Measurements from ENCODE around the gene CYB561.
A peak's percentile ranks its signal among the peaks of the same experiment; 100 is the strongest.

CYB561 gene

DNA sequence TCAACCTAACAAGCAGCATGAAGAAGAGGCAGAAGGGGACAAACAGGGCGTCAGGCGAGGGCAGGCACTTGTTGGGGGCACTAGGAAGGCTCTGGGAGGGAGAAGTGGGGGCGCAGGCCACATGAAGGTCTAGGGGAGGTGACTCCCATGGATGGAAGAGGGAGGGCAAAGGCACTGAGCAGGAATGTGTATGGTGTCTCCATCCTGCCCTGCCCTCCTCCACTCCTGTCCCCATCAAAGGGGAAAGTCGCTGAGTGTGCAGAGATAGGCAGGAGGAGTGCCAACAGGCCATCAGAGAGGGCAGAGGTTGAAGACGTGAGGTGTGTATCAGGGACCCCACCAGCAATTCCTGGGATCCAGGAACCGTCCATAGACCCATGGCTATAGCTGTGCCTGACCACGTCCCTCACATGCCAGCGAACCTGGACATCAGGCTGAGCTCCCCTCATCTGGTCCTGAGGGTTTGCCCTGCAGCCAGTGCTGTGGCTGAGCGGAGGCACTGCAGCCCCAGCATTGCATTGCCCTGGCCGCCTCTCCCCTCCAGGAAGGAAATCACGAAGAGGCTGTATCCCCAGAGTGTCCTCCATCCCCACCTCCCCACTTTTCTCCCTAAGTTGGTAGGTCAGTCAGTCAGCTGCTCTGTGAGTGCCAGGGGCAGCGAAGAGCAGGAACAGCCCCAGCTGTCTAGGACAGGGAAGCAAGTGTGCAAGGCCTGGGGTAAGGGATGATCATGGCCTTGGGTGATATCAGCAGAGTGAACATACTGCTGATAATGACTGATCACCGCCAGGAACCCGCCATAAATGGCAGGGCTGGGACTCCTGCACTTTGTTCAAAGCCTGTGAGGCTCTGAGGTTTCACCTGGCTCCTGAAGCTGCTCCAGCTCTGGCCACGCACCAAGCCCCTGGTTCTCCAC is 6.2 kb upstream of the CYB561 start:
- DNase-seq (ENCODE audit: low read depth in 1 of 2, low spot score in 1 of 2): no peak

DNA sequence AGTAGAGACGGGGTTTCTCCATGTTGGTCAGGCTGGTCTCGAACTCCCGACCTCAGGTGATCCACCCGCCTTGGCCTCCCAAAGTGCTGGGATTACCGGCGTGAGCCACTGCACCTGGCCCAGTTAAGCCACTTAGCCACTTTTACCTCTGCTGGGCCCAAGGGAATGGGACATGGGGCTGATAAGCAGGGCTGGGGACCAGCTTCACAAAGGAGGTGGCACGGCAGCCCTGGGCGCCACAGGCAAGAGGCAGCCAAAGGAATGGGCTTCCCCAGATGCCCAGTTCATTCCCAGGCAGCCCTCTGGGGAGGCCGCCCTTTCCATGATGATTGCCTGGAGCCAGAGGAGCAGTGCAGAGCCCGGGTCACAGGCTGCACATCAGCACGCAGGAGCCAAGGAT is 5.0 kb upstream of the CYB561 start:
- no peak for DNase-seq (ENCODE audit: low read depth in 1 of 2, low spot score in 1 of 2)

DNA sequence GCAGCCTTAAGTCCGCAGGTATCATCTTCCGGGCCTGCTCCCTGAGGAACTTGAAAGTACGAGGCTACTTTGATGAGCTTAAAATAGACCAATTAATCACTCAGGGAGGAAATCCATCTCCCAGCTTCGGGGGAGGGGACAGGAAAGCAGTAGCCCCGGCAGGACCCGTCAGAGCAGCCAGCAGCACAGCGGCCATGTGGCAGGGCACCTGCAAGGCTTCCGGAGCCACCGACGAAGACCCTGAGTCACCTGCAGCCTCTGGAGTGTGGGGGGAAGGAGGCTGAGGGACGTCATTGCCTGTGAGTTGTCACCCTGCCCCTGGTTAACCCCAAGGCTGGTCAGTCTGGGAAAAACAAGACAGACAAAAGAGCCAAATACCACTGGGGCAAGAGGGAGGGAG is 4.4 kb upstream of the CYB561 start:
- DNase-seq (ENCODE audit: low read depth in 1 of 2, low spot score in 1 of 2): no peak

DNA sequence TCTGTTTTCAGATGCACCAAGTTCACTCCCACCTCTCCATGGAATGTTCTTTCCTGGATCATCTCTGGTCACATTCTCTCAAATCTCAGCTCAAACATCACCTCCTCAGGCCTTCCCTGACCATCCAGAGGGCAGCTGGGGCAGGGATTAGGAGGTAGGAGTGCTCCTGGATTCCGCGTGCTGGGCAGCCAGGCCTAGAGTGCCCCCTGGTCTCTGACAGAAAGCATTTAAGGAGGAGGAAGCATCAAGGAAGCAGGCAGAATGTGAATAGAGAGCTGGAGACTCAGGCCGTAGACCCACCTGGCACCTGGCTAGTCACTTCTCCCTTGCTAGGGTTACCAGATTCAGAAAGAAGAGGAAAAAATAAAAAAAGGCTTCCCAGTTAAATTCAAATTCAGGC is 2.5 kb upstream of the CYB561 start:
- no peak for DNase-seq (ENCODE audit: low read depth in 1 of 2, low spot score in 1 of 2)

DNA sequence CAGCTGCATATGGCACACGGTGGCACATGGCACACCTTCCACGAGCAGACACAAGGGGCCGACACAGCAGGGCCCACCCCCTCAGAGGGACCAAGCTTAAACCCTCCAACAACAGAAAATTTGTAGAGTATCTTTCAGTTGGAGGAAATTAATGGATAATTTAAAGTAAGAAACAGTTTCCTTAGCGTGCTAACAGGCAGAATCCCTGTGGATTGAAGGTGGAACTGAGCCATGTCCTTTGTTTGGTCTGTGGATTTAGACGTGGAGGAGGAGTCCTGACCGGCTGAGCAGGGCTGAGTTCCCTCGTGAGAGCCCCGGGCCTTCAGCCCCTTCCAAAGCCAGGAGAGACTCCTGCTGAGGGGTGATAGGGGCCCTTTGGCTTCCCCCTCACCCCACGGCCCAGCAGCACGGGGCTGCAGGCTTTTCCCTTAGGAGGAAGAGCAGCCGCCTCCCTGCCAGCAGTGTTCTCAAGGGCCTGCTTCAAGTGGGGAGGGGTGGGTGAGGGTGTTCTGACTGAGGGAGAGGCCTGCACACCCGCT is 1.4 kb upstream of the CYB561 start:
- no peak for DNase-seq (ENCODE audit: low read depth in 1 of 2, low spot score in 1 of 2)

DNA sequence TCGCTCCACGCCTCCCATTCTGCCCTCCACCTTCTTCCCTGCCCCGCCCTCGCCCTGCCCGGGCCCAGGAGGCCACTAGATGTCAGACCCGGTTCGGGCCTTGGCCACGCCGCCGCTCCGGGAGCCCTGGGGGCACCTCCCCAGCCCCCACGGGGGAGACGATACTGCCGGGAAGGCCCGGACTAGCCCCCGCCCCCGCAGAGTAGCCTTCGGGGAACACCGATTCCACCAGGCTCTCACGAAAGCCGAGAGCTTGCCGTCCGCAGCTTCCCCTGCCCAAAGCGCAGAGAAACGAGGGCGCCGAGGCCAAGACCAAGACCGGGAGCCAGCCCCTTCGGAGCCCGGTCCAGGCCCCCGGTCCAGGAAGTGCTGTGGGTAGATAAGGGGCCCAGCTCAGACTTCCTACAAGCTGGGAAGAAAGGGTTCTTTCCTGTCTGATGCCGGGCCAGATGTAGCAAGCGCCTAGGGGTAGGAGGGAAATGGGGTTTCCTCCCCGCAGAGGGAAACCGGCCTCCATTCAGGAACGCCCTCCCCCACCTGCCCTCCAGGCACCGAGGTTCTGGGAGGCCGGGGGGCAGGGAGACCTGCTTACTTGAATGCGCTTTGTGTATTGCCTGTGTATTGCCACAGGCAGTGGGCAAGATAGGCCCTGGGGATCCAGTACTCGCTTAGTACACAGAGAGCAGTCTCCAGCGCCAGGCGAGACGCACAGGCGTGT is 806 bp upstream of the CYB561 start:
- peak; percentile 15 to 49 for DNase-seq (ENCODE audit: low read depth in 1 of 2, low spot score in 1 of 2)

DNA sequence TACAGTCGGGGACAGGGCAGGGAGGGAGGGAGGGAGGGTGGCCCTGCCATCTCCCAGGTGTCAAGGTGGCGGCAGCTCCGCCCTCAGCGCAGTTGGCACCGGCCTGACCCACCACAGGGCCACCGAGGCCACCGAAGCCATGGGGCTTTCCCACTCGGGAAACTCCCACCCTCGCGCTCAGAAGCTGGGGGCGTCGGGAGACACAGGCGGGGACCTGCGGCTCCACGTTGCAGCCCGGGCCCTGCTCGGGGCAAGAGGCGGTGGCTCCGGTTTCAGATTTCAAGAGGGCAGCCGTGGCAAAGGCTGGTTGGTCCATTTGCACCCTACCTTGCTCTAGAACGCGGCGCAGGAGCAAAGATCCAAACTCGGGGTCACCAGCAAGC is 544 bp downstream of the CYB561 start:
- peak; percentile 7 to 37 for DNase-seq (ENCODE audit: low read depth in 1 of 2, low spot score in 1 of 2)

DNA sequence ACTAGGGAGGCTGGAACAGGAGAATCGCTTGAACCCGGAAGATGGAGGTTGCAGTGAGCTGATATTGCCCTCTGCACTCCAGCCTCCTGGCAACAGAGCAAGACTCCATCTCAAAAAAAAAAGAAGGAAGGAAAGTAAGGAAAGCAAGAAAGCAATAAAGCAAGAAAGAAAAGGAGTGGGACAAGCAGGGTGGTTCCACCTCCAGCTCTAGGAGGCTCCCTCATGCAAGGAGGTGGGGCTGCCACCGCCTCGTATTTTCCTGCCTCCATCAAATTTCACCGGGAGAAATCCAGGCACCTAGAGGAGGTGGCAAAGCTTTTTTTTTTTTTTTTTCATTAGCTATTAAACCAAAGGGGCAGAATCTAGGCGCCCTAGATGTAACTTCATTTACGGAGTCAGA is 1.0 kb downstream of the CYB561 start:
- DNase-seq (ENCODE audit: low read depth in 1 of 2, low spot score in 1 of 2): no peak

DNA sequence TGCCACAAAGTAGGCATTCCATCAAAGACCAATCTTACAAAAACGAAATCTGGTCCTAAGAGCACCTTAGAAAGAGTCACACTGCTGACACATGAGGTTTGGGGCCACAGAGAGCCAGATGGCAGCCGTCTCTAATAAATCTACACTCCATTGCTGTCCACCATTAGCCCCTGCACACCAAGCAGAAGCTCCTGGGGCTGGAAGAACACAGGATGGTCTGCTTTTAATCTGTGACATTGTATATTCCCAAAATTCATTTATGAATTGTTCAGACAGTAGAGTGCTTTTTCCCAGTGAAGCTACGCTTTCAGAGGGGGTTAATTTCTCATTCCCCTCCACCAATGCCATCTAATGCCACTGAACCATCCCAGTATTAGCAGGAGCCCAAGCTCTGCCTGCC is 1.6 kb downstream of the CYB561 start:
- DNase-seq (ENCODE audit: low read depth in 1 of 2, low spot score in 1 of 2): no peak

DNA sequence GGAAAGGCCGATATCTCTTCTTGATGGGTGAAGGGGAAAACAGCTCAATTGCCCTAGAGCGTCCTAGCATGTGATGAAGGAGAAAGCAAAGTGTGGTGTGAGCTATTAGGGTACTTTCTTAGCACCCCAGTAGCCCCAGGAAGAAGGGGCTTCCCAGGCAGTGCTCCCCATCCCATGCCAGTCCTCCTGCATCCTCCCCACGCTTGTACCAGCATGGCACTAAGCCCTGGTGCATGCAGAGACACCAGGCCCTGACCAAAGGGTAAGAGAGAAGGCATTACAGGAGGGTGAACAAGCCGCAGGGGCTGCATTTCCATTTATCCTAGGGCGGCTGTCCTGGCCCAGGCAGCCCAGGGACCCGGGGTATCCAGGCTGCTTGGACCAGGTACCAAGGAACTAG is 3.1 kb downstream of the CYB561 start:
- no peak for DNase-seq (ENCODE audit: low read depth in 1 of 2, low spot score in 1 of 2)

DNA sequence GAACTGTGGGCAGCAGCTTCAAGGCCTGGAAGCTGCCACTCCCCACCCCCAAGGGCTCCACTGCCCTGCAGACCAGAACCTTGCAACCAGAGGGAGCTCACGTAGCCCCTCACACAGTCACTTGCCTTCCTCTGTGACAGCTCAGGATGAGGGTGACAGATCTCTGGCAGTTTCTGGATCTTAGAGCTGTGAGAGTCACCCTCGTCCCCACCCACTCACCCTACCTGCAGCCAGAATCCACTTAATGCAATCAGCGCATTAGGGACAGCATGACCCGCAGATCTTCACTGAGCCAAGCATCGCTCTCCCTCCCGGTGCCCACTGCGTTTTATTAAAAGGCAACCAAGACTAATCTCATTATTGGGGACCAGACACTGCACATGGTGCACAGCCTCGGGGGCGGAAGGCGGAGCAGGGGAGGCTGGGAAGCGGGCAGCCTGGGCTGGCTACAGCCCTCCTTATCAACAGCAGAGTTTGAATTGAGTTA is 3.5 kb downstream of the CYB561 start:
- DNase-seq (ENCODE audit: low read depth in 1 of 2, low spot score in 1 of 2): no peak

DNA sequence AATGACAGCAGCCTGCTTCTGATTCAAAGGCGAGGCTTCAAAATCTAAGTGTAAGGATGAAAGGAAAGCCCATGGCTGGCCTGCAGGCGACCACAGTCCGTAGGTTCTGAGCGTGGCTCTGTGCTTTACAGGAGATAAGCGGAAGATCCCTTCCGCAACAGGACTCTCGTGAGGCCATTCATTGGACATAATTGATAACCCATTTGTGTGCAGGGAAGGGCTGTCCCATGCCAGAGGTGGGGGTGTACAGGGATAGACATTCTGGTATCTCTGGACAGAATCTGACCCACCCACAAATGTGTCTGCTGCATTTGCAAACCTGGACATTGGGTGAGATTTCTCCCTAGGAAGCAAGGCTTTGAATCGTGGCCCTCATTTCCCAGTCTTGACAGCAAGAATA is 4.0 kb downstream of the CYB561 start:
- no peak for DNase-seq (ENCODE audit: low read depth in 1 of 2, low spot score in 1 of 2)

DNA sequence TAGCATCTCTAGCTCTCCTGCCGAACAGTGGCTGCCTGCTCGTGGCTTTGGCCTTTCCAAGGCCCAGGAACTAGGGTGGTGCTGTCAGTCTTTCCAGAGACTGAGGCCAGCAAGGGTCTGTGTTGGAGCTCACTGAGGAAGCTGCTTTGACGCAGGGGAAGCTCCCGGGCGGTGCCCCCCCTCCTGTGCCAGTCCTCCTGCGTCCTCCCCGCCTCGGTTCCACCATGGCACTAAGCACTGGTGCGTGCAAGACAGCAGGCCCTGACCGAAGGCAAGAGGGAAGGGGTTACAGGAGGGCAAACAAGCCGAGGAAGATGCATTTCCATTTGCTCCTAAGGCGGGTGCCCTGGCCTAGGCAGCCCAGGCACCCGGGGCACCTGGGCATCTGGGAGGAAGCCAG is 4.5 kb downstream of the CYB561 start:
- DNase-seq (ENCODE audit: low read depth in 1 of 2, low spot score in 1 of 2): no peak

DNA sequence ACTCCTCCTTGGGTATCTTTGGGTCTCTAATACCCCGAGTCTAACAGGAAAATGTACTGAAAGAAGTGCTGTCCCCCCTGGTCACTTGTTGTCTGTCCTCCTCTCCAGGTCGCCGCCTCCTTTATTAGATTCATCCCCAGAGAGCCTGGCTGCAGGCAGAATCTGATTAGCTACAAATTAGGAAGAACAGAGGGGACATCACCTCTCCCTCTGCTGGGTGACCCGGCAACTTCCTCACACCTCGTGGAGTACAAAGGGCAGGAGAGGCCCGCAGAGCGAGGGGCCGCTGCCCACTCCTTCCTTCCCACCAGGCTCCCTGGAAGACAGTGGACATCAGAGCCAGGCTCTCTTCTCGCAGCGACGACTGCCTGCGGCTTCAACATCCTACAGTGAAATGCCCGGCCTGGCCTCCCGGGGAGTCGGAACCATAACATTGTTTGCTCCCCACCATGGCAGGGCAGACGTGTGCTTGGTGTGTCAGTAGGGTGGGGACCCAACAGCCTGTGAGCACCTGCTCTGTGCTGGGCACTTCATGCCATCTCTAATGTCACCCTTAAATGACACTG is 5.3 kb downstream of the CYB561 start:
- no peak for DNase-seq (ENCODE audit: low read depth in 1 of 2, low spot score in 1 of 2)

DNA sequence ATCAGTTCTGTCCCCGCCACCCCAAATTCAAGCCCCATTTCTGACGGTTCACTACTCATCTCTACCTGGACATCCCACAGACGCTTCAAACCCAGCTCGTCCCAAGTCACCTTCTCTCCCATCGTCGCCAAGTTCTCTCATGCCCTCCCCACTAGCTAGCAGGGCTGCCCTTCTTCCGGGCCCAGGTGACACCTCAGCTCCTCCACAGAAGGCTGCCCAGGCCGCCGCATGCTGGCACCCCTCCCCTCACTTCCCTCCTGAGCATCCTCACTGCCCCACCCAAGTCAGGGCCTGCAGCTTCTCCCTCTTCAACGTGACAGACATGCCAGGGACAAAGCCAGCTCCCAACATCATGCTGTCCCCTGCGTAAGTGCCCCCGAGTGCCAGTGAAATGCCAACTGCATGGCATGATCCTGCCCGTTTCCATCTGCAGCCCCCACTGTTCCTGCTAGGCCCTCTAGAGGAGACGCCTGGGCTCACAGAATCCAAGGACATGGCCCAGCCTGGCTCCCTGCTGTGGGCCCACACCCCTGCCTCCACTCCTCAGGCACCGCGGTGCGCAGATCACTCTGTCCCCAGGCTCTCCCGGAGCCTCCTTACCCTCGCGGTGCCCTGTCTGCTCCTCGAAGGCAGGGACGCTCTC is 5.9 kb downstream of the CYB561 start:
- DNase-seq (ENCODE audit: low read depth in 1 of 2, low spot score in 1 of 2): no peak

DNA sequence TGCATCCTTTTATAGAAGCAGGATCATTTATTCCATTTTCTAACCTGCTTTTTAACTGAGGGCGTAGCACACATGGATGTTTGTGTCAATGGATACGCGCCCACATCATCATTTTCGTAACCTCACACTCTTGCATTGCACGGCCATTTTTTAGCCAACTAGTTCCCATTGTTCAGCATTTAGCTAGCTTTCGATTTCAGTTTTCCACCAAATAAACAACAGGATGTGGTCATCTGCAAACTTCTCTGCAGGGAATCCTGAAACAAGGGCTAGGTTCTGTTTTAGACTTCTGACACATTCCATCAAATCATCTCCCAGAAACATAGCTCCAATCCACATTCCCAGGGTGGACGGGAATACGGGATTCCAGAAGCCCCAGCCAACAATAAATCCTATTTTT is 6.4 kb downstream of the CYB561 start:
- DNase-seq (ENCODE audit: low read depth in 1 of 2, low spot score in 1 of 2): no peak

DNA sequence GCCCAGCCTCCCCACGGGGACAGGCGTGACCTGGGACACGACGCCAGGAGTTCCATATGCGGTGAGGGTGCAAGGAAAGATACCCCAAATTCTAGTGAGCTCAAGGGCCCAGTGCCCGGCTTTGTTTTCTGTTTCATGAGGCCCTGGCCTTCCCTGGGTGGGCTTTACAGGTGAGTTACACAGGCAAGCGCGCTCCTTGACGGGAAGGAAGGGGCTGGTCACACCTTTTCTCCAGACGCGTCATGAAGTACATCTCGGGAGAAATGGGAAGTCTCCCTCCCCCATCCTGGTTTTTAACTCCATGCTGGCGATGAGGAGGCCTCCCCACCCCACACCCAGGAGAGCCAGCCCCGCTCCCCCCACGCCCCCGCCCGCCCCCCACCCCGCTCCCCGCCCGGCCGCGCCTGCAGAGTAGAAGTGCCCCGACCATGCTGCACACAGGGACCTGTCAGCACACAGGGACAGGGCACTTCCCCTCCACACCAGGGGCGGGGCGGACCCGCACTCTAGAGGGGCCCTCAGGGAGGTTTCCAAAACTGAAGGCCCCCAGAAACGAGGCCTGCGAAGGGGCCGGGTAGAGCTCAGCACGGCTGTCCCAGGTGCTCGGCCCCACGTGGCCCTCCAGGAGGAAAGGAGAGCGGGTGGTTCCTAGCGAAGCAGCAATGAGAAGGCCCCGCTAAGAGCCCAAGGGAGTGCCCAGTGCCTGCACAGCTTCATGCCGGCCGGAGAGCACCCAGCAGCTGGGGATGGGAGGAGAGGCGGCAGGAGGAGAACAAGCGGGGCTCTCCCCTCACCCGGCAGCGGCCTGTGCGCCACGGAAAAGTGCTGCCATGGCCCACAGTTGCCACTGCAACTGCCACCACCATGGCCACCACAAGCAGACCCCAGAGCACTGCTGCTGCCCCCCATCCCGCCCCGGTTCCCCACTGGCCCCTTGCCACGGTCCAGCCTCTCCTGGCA is 7.7 kb downstream of the CYB561 start:
- no peak for DNase-seq (ENCODE audit: low read depth in 1 of 2, low spot score in 1 of 2)

DNA sequence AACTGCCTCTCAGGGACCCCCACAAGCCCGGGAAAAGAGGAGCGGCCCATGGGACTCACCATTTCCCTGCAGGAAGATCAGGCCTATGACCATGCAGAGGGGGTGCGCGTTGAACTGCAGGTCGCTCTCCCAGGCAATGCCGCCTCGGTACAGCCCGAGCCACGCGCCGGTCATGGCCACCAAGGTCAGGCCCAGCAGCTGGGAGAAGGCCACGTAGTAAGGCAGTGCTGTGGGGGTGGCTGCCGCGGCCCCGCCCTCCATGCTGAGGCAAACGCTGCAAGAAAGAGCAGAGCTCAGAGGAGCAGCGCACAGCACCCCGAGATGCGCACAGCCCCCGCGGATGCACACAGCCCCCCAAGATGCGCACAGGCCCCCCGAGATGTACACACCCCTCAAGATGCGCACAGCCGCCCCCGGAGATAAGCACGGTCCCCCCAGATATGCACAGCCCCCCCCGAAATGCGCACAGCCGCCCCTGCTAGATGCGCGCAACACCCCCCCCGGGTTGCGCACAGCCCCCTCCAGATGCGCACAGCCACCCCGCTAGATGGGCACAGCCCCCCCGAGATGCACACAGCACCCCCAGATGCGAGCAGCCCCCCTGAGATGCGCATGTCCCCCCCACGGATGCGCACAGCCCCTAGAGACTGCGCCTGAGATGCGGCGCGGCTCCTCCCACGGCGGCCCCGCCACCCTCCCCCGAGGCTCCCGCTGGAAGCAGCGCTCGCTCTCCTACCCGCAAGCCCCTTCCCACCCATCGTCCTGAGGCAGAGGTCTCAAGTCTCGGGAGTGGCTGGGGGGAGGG is 8.6 kb downstream of the CYB561 start:
- DNase-seq (ENCODE audit: low read depth in 1 of 2, low spot score in 1 of 2): no peak

DNA sequence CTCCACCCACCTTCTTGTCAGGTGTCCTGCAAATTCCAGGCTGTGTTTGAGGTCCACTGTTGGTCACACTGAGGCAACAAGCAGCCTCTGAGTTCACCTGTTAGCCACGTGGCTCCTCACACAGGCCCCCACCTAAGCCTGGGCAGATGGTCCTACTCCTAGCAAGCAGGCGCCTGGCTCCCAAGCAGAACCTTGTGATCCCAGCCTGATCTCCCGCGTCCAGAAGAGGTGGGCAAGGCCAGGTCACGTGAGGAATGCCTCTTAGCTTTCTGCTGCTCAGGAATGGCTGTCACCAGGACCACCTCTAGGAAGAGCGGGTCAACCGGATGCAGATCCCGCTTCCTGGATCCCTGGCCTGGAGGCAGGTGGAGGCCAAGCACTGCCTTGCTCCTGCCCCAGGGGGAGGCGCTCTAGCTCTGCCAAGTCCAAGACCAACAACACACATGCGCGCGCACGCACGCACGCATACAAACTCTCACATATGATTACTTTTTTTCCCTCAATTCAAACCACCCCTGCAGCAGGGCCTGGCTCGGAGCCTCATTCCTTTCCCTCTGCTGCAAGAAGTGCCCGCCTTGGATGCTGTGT is 9.5 kb downstream of the CYB561 start:
- DNase-seq (ENCODE audit: low read depth in 1 of 2, low spot score in 1 of 2): no peak

Data from activated CD4-positive, alpha-beta T cell treated with anti-CD3 and anti-CD28 coated beads, Interleukin-2, amount 50 U/mL, for 24 hours (primary cell).